Measurements from ENCODE around the gene IHH.
A peak's percentile ranks its signal among the peaks of the same experiment; 100 is the strongest.

The IHH gene

GRCh38 chr2:219010873-219011272 lies 49.8 kb downstream of the IHH start:
- no peak overlapping the region for H3K4me3 ChIP-seq (ENCODE audit: low read depth, low read length)
- no peak for TF ChIP-seq CTCF (IDR thresholded peaks at IDR 0.05; ENCODE audit: borderline replicate concordance, insufficient read depth, low read depth, low read length)

- H3K4me3 ChIP-seq (ENCODE audit: low read depth, low read length): no peak overlapping the region
- peak; percentile 79 for TF ChIP-seq CTCF (IDR thresholded peaks at IDR 0.05; ENCODE audit: borderline replicate concordance, insufficient read depth, low read depth, low read length)
Measured at GRCh38 chr2:219010162-219010756, 50.5 kb downstream of the IHH start.

GRCh38 chr2:219009294-219009693 lies 51.4 kb downstream of the IHH start:
- TF ChIP-seq CTCF (IDR thresholded peaks at IDR 0.05; ENCODE audit: borderline replicate concordance, insufficient read depth, low read depth, low read length): no peak
- no peak overlapping the region for H3K4me3 ChIP-seq (ENCODE audit: low read depth, low read length)

Data from GM12875 (cell line).